CD14-positive monocyte (primary cell): ENCODE results near the gene ZNF385C. TPM values are rescaled to one million over a fixed set of nuclear protein-coding genes. Genes with fewer than 3 reads are reported as not detected.

ENCODE experiments used
- DNase-seq, 3 donors: peaks; one replicate each; pipeline ENCODE4 v3.0.0-alpha.2; 2011 to 2022
- H2AFZ ChIP-seq: 2 replicates; pipeline ENCODE4 v1.6.0; 2012; ENCODE audit warnings: mild to moderate bottlenecking, low read depth, low read length, inconsistent platforms; ENCODE audit not compliant: insufficient read depth, poor library complexity, severe bottlenecking
- H3K27ac ChIP-seq, 2 donors: 1 replicate in 1 of 2; 2 replicates in 1 of 2; pipeline ENCODE4 v1.5.1; 2012 to 2013; ENCODE audit warnings: low read length in 2 of 2, control low read depth in 1 of 2, inconsistent platforms in 1 of 2, low read depth in 1 of 2, mild to moderate bottlenecking in 1 of 2
- H3K27me3 ChIP-seq, 2 donors: one replicate each; pipeline versions ENCODE4 v1.6.0 to v1.6.1; 2011 to 2013; ENCODE audit warnings: low read length in 2 of 2; ENCODE audit not compliant: control insufficient read depth in 2 of 2, insufficient read depth in 2 of 2
- H3K36me3 ChIP-seq, 2 donors: replicated peaks in 1 of 2; 1 replicate in 1 of 2; 2 replicates in 1 of 2; pipeline versions ENCODE4 v1.5.1 to v1.6.1; 2012 to 2013; ENCODE audit warnings: low read length in 2 of 2, control low read depth in 1 of 2, inconsistent platforms in 1 of 2, mild to moderate bottlenecking in 1 of 2; ENCODE audit not compliant: insufficient read depth in 2 of 2, control insufficient read depth in 1 of 2
- H3K4me1 ChIP-seq, 2 donors: 1 replicate in 1 of 2; 2 replicates in 1 of 2; pipeline versions ENCODE4 v1.5.1 to v1.6.1; 2012 to 2013; ENCODE audit warnings: low read length in 2 of 2, control low read depth in 1 of 2, inconsistent platforms in 1 of 2, mild to moderate bottlenecking in 1 of 2, moderate library complexity in 1 of 2; ENCODE audit not compliant: insufficient read depth in 2 of 2, control insufficient read depth in 1 of 2
- H3K4me2 ChIP-seq: replicated peaks from 2 replicates; pipeline ENCODE3; 2012; ENCODE audit warnings: low read length, moderate library complexity, mild to moderate bottlenecking; ENCODE audit not compliant: poor library complexity, severe bottlenecking; ENCODE audit errors: extremely low read depth
- H3K4me3 ChIP-seq, 3 experiments: fragments of 200-600 bp in 1 of 3; sonication (generic) in 1 of 3; replicated peaks in 1 of 3; 1 replicate in 2 of 3; 2 replicates in 1 of 3; pipeline ENCODE4 v1.5.1; 2011 to 2013; ENCODE audit warnings: low read length in 3 of 3, mild to moderate bottlenecking in 3 of 3, control low read depth in 2 of 3, low read depth in 2 of 3, inconsistent platforms in 1 of 3, moderate library complexity in 1 of 3
- H3K79me2 ChIP-seq: 2 replicates; pipeline ENCODE4 v1.6.0; 2012; ENCODE audit warnings: mild to moderate bottlenecking, control low read depth, inconsistent platforms, low read length, moderate library complexity; ENCODE audit not compliant: insufficient read depth
- H3K9ac ChIP-seq: 2 replicates; pipeline ENCODE4 v1.6.0; 2017; ENCODE audit warnings: low read length, mild to moderate bottlenecking; ENCODE audit not compliant: insufficient read depth, poor library complexity, severe bottlenecking
- H3K9me3 ChIP-seq, 2 donors: replicated peaks in 1 of 2; 1 replicate in 1 of 2; 2 replicates in 1 of 2; pipeline versions ENCODE4 v1.5.1 to v1.6.1; 2012 to 2013; ENCODE audit warnings: low read length in 2 of 2, control low read depth in 1 of 2; ENCODE audit not compliant: control insufficient read depth in 1 of 2, insufficient read depth in 1 of 2
- H4K20me1 ChIP-seq: 2 replicates; pipeline ENCODE4 v1.6.0; 2012; ENCODE audit warnings: mild to moderate bottlenecking, low read length, control low read depth, moderate library complexity; ENCODE audit not compliant: insufficient read depth
- H3K27ac Mint-ChIP-seq, 7 donors: one replicate each; pipeline ENCODE4 v1.8.0; 2020; ENCODE audit warnings: mild to moderate bottlenecking in 7 of 7, mixed read lengths in 7 of 7, moderate library complexity in 6 of 7, inconsistent platforms in 2 of 7
- H3K27me3 Mint-ChIP-seq, 3 donors: one replicate each; pipeline ENCODE4 v1.8.0; 2021 to 2022; ENCODE audit warnings: low read depth in 3 of 3, mild to moderate bottlenecking in 3 of 3, mixed read lengths in 3 of 3, moderate library complexity in 3 of 3, inconsistent platforms in 1 of 3
- H3K36me3 Mint-ChIP-seq, 2 donors: one replicate each; pipeline ENCODE4 v1.8.0; 2020; ENCODE audit warnings: mixed read lengths in 2 of 2, inconsistent platforms in 1 of 2, mild to moderate bottlenecking in 1 of 2
- H3K4me1 Mint-ChIP-seq: one replicate; pipeline ENCODE4 v1.8.0; 2020; ENCODE audit warnings: mild to moderate bottlenecking, mixed read lengths
- H3K4me3 Mint-ChIP-seq, 2 donors: one replicate each; pipeline ENCODE4 v1.8.0; 2020; ENCODE audit warnings: mild to moderate bottlenecking in 2 of 2, mixed read lengths in 2 of 2, moderate library complexity in 1 of 2
- H3K9me3 Mint-ChIP-seq, 7 donors: one replicate each; pipeline ENCODE4 v1.8.0; 2020 to 2022; ENCODE audit warnings: mixed read lengths in 7 of 7, mild to moderate bottlenecking in 6 of 7, moderate library complexity in 6 of 7, inconsistent platforms in 2 of 7
- CTCF ChIP-seq: fragments of 200-600 bp; IDR thresholded peaks from one replicate; pipeline ENCODE4 v1.8.0; 2022; ENCODE audit warnings: antibody characterized with exemption, mild to moderate bottlenecking
- WGBS: methylation state at CpG from one replicate; pipeline ENCODE4 v1.1.5; 2013; ENCODE audit warnings: missing lambda C conversion rate; ENCODE audit not compliant: insufficient coverage; 5-methylcytosine and 5-hydroxymethylcytosine counted together
- intact Hi-C, 2 donors: fragments of 100-400 bp; cut with micrococcal nuclease; formaldehyde crosslinking; loops; one replicate each; pipeline versions ENCODE4 v1.15.0 to v1.15.1; 2023
- polyA plus RNA-seq, 3 donors: library from polyadenylated mRNA; depleted of rRNA in 1 of 3; unstranded in 2 of 3; stranded (reverse) in 1 of 3; fragments of 300-500 nt in 2 of 3; fragments of >200 nt in 1 of 3; fragmentation: Illumina TruSeq in 2 of 3; gene quantifications; 1 replicate in 2 of 3; 2 replicates in 1 of 3; pipeline ENCODE4 v1.2.3, GENCODE V29; 2012 to 2021

ZNF385C gene
- polyA plus RNA-seq, 3 donors: 0.09 to 0.55 TPM; not detected in 1

GRCh38 chr17:42034059-42034458 is 64.2 kb downstream of the ZNF385C start:
- no peaks in the 10 kb centered on the region for H3K79me2 ChIP-seq

GRCh38 chr17:42031584-42031983 is 66.7 kb downstream of the ZNF385C start:
- Histone ChIP-seq H3K27me3 (no peaks in the 10 kb centered on the region), H3K27ac (no peak overlapping the region), H3K4me3 (no peak overlapping the region), H3K36me3 (no peaks in the 10 kb centered on the region), H3K4me2 (no peak overlapping the region), H3K9me3 (no peaks in the 10 kb centered on the region), H3K9ac (no peak overlapping the region), H4K20me1 (no peaks in the 10 kb centered on the region), H2AFZ (no peak overlapping the region), H3K4me1 (peaks cover 12 to 19% of the 10 kb centered on the region in 2 donors), H3K79me2 (no peaks in the 10 kb centered on the region)
- Mint-ChIP-seq H3K4me1 (peaks cover 21% of the 10 kb centered on the region), H3K9me3 (peaks cover 0 to 4% (median 0%) of the 10 kb centered on the region in 7 donors), H3K27ac (no peak overlapping the region), H3K27me3 (peaks cover 0 to 9% (median 4%) of the 10 kb centered on the region in 3 donors), H3K36me3 (no peaks in the 10 kb centered on the region), H3K4me3 (no peak overlapping the region)
- 97% methylated on average over 5 of the region's 6 CpGs for WGBS
- intact Hi-C loops: no loop called here
- no peak for TF ChIP-seq CTCF
- DNase-seq: no peak

More at GRCh38 chr17:42034059-42034458, 64.2 kb downstream of the ZNF385C start:
- Mint-ChIP-seq H3K9me3 (peaks cover 0 to 4% (median 0%) of the 10 kb centered on the region in 7 donors), H3K36me3 (no peaks in the 10 kb centered on the region), H3K4me1 (peaks cover 11% of the 10 kb centered on the region), H3K4me3 (no peak overlapping the region), H3K27me3 (peaks cover 0 to 10% (median 3%) of the 10 kb centered on the region in 3 donors), H3K27ac (no peak overlapping the region)
- no peak overlapping the region for H3K4me3 ChIP-seq
- H3K36me3 ChIP-seq: no peaks in the 10 kb centered on the region
- H3K27ac ChIP-seq: no peak overlapping the region
- DNase-seq: no peak
- TF ChIP-seq CTCF: no peak
- H4K20me1 ChIP-seq: no peaks in the 10 kb centered on the region
- no peak overlapping the region for H2AFZ ChIP-seq
- H3K9ac ChIP-seq: no peak overlapping the region
- intact Hi-C loops: no loop called here
- WGBS: 39% methylated on average over 4 of the region's 6 CpGs
- H3K4me1 ChIP-seq: no peaks in the 10 kb centered on the region
- no peak overlapping the region for H3K4me2 ChIP-seq
- no peaks in the 10 kb centered on the region for H3K27me3 ChIP-seq
- H3K9me3 ChIP-seq: no peaks in the 10 kb centered on the region
